GM04503 (cell line): ENCODE data around the gene ZNF207.
A peak's percentile ranks its signal among the peaks of the same experiment; 100 is the strongest.
"Not testable (repeated sequence)": the region's sequence is repeated elsewhere in the genome, so short reads cannot be mapped to it uniquely, and the experiment has no call there.

Source experiments
- DNase-seq: peaks from one replicate; pipeline ENCODE4 v3.0.0-alpha.2; 2012; ENCODE audit warnings: low read depth

ZNF207 gene

GRCh38 chr17:32349854-32350665 lies at the start of gene ZNF207:
Gene ZNF207 (plus strand): TSS chr17:32350157. CDS start chr17:32350286, 129 bp downstream.
- peak; percentile 75 for DNase-seq

- DNase-seq, result no peak
Observed at GRCh38 chr17:32302037-32302436, 47.9 kb upstream of the ZNF207 start.

- no peak for DNase-seq
Observed at GRCh38 chr17:32302860-32303649, 46.9 kb upstream of the ZNF207 start.

- no peak for DNase-seq
Observed at GRCh38 chr17:32303781-32304288, 46.1 kb upstream of the ZNF207 start.

- no peak for DNase-seq
Observed at GRCh38 chr17:32305049-32305448, 44.9 kb upstream of the ZNF207 start.

GRCh38 chr17:32307658-32308057 lies 42.3 kb upstream of the ZNF207 start:
- no peak for DNase-seq

- DNase-seq, result no peak
Observed at GRCh38 chr17:32311028-32311536, 38.9 kb upstream of the ZNF207 start.

- no peak for DNase-seq
Observed at GRCh38 chr17:32314636-32315035, 35.3 kb upstream of the ZNF207 start.

GRCh38 chr17:32315171-32315570 lies 34.8 kb upstream of the ZNF207 start:
- DNase-seq, result no peak

- DNase-seq, result not testable (repeated sequence)
Observed at GRCh38 chr17:32316653-32317052, 33.3 kb upstream of the ZNF207 start.

- DNase-seq, result no peak
Observed at GRCh38 chr17:32317353-32317752, 32.6 kb upstream of the ZNF207 start.

- DNase-seq, result no peak
Observed at GRCh38 chr17:32318071-32318470, 31.9 kb upstream of the ZNF207 start.

- DNase-seq, result no peak
Observed at GRCh38 chr17:32319548-32319905, 30.4 kb upstream of the ZNF207 start.

- DNase-seq, result not testable (repeated sequence)
Observed at GRCh38 chr17:32320080-32320479, 29.9 kb upstream of the ZNF207 start.

GRCh38 chr17:32320847-32321246 lies 29.1 kb upstream of the ZNF207 start:
- DNase-seq, result no peak

GRCh38 chr17:32323046-32323445 lies 26.9 kb upstream of the ZNF207 start:
- no peak for DNase-seq

- no peak for DNase-seq
Observed at GRCh38 chr17:32323811-32324491, 26.0 kb upstream of the ZNF207 start.

- DNase-seq, result no peak
Observed at GRCh38 chr17:32327911-32328310, 22.0 kb upstream of the ZNF207 start.

GRCh38 chr17:32330147-32330546 lies 19.8 kb upstream of the ZNF207 start:
- DNase-seq, result no peak

- DNase-seq, result no peak
Observed at GRCh38 chr17:32331243-32332040, 18.5 kb upstream of the ZNF207 start.

- DNase-seq, result no peak
Observed at GRCh38 chr17:32333187-32333586, 16.8 kb upstream of the ZNF207 start.
